IPS-18c (cell line): ENCODE data around the gene PARVA.

Source experiments
- H3K4me3 ChIP-seq: 2 replicates; pipeline ENCODE4 v1.7.0; 2013; ENCODE audit warnings: low read depth, mild to moderate bottlenecking, low read length, moderate library complexity; ENCODE audit not compliant: insufficient read depth
- H3K9me3 ChIP-seq: one replicate; pipeline ENCODE4 v1.6.1; 2013; ENCODE audit warnings: mild to moderate bottlenecking, low read length, moderate library complexity; ENCODE audit not compliant: control insufficient read depth, insufficient read depth

Gene PARVA

GRCh38 chr11:12460466-12460865, 83.1 kb downstream of the PARVA start:
- Histone ChIP-seq H3K9me3 (peaks cover 10% of the 10 kb centered on the region), H3K4me3 (no peak overlapping the region)

GRCh38 chr11:12461516-12461915, 84.1 kb downstream of the PARVA start:
- H3K9me3 ChIP-seq, result peaks cover 10% of the 10 kb centered on the region
- no peak overlapping the region for H3K4me3 ChIP-seq

- H3K4me3 ChIP-seq, result no peak overlapping the region
- peaks cover 10% of the 10 kb centered on the region for H3K9me3 ChIP-seq
Observed at GRCh38 chr11:12464303-12464702, 86.9 kb downstream of the PARVA start.

- Histone ChIP-seq H3K4me3 (no peak overlapping the region), H3K9me3 (peaks cover 10% of the 10 kb centered on the region)
Observed at GRCh38 chr11:12465332-12465731, 88.0 kb downstream of the PARVA start.

GRCh38 chr11:12467610-12468009, 90.2 kb downstream of the PARVA start:
- Histone ChIP-seq H3K9me3 (peaks cover 5% of the 10 kb centered on the region), H3K4me3 (no peak overlapping the region)

GRCh38 chr11:12469451-12469850, 92.1 kb downstream of the PARVA start:
- no peak overlapping the region for H3K4me3 ChIP-seq
- H3K9me3 ChIP-seq, result peaks cover 5% of the 10 kb centered on the region

GRCh38 chr11:12470236-12470635, 92.9 kb downstream of the PARVA start:
- no peaks in the 10 kb centered on the region for H3K9me3 ChIP-seq
- no peak overlapping the region for H3K4me3 ChIP-seq

- Histone ChIP-seq H3K9me3 (no peaks in the 10 kb centered on the region), H3K4me3 (no peak overlapping the region)
Observed at GRCh38 chr11:12472401-12473005, 95.1 kb downstream of the PARVA start.

GRCh38 chr11:12473381-12473780, 96.0 kb downstream of the PARVA start:
- H3K9me3 ChIP-seq, result no peaks in the 10 kb centered on the region
- no peak overlapping the region for H3K4me3 ChIP-seq

- no peak overlapping the region for H3K4me3 ChIP-seq
Observed at GRCh38 chr11:12474871-12475270, 97.5 kb downstream of the PARVA start.

GRCh38 chr11:12478743-12479142, 101.4 kb downstream of the PARVA start:
- no peaks in the 10 kb centered on the region for H3K9me3 ChIP-seq
- no peak overlapping the region for H3K4me3 ChIP-seq

More at GRCh38 chr11:12474871-12475270, 97.5 kb downstream of the PARVA start:
- H3K9me3 ChIP-seq, result no peaks in the 10 kb centered on the region

- no peaks in the 10 kb centered on the region for H3K9me3 ChIP-seq
- no peak overlapping the region for H3K4me3 ChIP-seq
Observed at GRCh38 chr11:12480401-12480800, 103.0 kb downstream of the PARVA start.

GRCh38 chr11:12482839-12483238, 105.5 kb downstream of the PARVA start:
- no peaks in the 10 kb centered on the region for H3K9me3 ChIP-seq
- H3K4me3 ChIP-seq, result no peak overlapping the region

GRCh38 chr11:12483604-12484003, 106.2 kb downstream of the PARVA start:
- Histone ChIP-seq H3K9me3 (no peaks in the 10 kb centered on the region), H3K4me3 (no peak overlapping the region)

GRCh38 chr11:12485328-12485727, 108.0 kb downstream of the PARVA start:
- no peak overlapping the region for H3K4me3 ChIP-seq
- no peaks in the 10 kb centered on the region for H3K9me3 ChIP-seq

- H3K4me3 ChIP-seq, result no peak overlapping the region
- H3K9me3 ChIP-seq, result no peaks in the 10 kb centered on the region
Observed at GRCh38 chr11:12489246-12489772, 111.9 kb downstream of the PARVA start.

- Histone ChIP-seq H3K4me3 (no peak overlapping the region), H3K9me3 (no peaks in the 10 kb centered on the region)
Observed at GRCh38 chr11:12494699-12495098, 117.3 kb downstream of the PARVA start.

- Histone ChIP-seq H3K4me3 (no peak overlapping the region), H3K9me3 (no peaks in the 10 kb centered on the region)
Observed at GRCh38 chr11:12496181-12497025, 119.0 kb downstream of the PARVA start.
